OCI-LY1 (cell line): ENCODE measurements around the gene TESK2.

Experiments used
- H2AFZ ChIP-seq: fragments of 200-600 bp; sonication (generic), shearing (Covaris generic); 2 replicates; pipeline ENCODE4 v1.6.0; 2014; ENCODE audit warnings: antibody characterized with exemption, mild to moderate bottlenecking, low read length
- H3F3A ChIP-seq: fragments of 200-600 bp; sonication (generic), shearing (Covaris generic); 2 replicates; pipeline ENCODE4 v1.6.0; 2014; ENCODE audit warnings: mild to moderate bottlenecking, antibody characterized with exemption, low read length, moderate library complexity; ENCODE audit not compliant: insufficient read depth
- H3K27ac ChIP-seq: fragments of 200-600 bp; sonication (generic); 2 replicates; pipeline ENCODE4 v1.5.1; 2014; ENCODE audit warnings: low read length, mixed run types, mild to moderate bottlenecking, low read depth; ENCODE audit not compliant: poor library complexity, severe bottlenecking
- H3K27me3 ChIP-seq: fragments of 200-600 bp; sonication (generic); 2 replicates; pipeline ENCODE4 v1.6.0; 2014; ENCODE audit warnings: antibody characterized with exemption, mild to moderate bottlenecking, low read length, moderate library complexity; ENCODE audit not compliant: insufficient read depth
- H3K36me3 ChIP-seq: fragments of 200-600 bp; sonication (generic); 2 replicates; pipeline ENCODE4 v1.6.1; 2014; ENCODE audit warnings: mild to moderate bottlenecking, antibody characterized with exemption, low read length, moderate library complexity, mixed read lengths; ENCODE audit not compliant: insufficient read depth
- H3K4me1 ChIP-seq: fragments of 200-600 bp; sonication (generic); 2 replicates; pipeline ENCODE4 v1.5.1; 2014; ENCODE audit warnings: mild to moderate bottlenecking, low read length, moderate library complexity; ENCODE audit not compliant: insufficient read depth, severe bottlenecking
- H3K4me2 ChIP-seq: fragments of 200-600 bp; sonication (generic), shearing (Covaris generic); 2 replicates; pipeline ENCODE4 v1.6.1; 2014; ENCODE audit warnings: low read length
- H3K4me3 ChIP-seq: fragments of 200-600 bp; sonication (generic); 2 replicates; pipeline ENCODE4 v1.5.1; 2014; ENCODE audit warnings: low read length, low read depth, mild to moderate bottlenecking, mixed read lengths; ENCODE audit not compliant: poor library complexity, severe bottlenecking
- H3K79me2 ChIP-seq: fragments of 200-600 bp; shearing (Covaris generic); 2 replicates; pipeline ENCODE4 v1.6.1; 2016; ENCODE audit warnings: mixed run types, low read length, mixed read lengths; ENCODE audit not compliant: insufficient read depth
- H3K9ac ChIP-seq: fragments of 200-600 bp; sonication (generic), shearing (Covaris generic); 2 replicates; pipeline ENCODE4 v1.6.1; 2014; ENCODE audit warnings: mild to moderate bottlenecking, low read length, mixed read lengths
- H3K9me2 ChIP-seq: fragments of 200-600 bp; sonication (generic), shearing (Covaris generic); 2 replicates; pipeline ENCODE4 v1.6.1; 2014; ENCODE audit warnings: low read depth, mild to moderate bottlenecking, low read length, mixed read lengths
- H3K9me3 ChIP-seq: fragments of 200-600 bp; shearing (Covaris generic); 2 replicates; pipeline ENCODE4 v1.6.1; 2014; ENCODE audit warnings: low read length, mixed read lengths
- H4K20me1 ChIP-seq: fragments of 200-600 bp; sonication (generic), shearing (Covaris generic); 2 replicates; pipeline ENCODE4 v1.6.0; 2016; ENCODE audit warnings: mild to moderate bottlenecking, low read length; ENCODE audit not compliant: insufficient read depth
- EZH2 ChIP-seq: fragments of 200-600 bp; sonication (generic), shearing (Covaris generic); IDR thresholded peaks from 2 replicates; pipeline ENCODE4 v1.8.0; 2017; ENCODE audit warnings: borderline replicate concordance, mixed run types, mild to moderate bottlenecking, antibody characterized with exemption, low read length, moderate library complexity, mixed read lengths
- TF ChIP-seq, protein P1 (sequence below): fragments of 200-600 bp; sonication (generic), shearing (Covaris generic); IDR thresholded peaks from 2 replicates; pipeline ENCODE4 v1.5.1; 2017; ENCODE audit warnings: mild to moderate bottlenecking, antibody characterized with exemption, low read length, moderate library complexity, mixed read lengths

Gene TESK2

DNA sequence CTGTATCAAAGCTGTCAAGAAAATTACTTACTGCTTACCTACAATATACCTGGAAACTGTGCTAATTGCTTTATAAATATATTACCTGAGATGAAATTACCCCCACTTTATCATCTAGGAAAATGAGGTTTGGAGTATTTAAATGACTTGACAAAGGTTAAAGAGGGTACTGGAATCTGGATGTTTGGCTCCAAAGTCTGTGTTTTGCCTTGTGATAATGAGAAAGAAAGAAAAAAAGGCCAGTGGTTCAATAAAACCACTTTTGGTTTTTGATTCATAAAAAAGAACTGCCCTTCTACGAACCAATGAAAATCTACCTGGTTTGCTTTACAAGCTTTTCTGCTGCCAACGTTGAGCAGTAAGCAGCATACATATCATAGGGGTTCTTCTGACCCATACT, 89.4 kb downstream of the TESK2 start:
- Histone ChIP-seq H3K27me3 (no peaks in the 10 kb centered on the region), H4K20me1 (no peaks in the 10 kb centered on the region), H3K9me2 (no peaks in the 10 kb centered on the region), H2AFZ (no peak overlapping the region), H3K79me2 (no peaks in the 10 kb centered on the region), H3K36me3 (no peaks in the 10 kb centered on the region), H3K4me1 (no peaks in the 10 kb centered on the region), H3K27ac (no peak overlapping the region), H3F3A (no peaks in the 10 kb centered on the region), H3K4me2 (no peak overlapping the region), H3K9me3 (no peaks in the 10 kb centered on the region), H3K4me3 (no peak overlapping the region), H3K9ac (no peak overlapping the region)
- TF ChIP-seq EZH2 = no peak
- TF ChIP-seq, protein P1, sequence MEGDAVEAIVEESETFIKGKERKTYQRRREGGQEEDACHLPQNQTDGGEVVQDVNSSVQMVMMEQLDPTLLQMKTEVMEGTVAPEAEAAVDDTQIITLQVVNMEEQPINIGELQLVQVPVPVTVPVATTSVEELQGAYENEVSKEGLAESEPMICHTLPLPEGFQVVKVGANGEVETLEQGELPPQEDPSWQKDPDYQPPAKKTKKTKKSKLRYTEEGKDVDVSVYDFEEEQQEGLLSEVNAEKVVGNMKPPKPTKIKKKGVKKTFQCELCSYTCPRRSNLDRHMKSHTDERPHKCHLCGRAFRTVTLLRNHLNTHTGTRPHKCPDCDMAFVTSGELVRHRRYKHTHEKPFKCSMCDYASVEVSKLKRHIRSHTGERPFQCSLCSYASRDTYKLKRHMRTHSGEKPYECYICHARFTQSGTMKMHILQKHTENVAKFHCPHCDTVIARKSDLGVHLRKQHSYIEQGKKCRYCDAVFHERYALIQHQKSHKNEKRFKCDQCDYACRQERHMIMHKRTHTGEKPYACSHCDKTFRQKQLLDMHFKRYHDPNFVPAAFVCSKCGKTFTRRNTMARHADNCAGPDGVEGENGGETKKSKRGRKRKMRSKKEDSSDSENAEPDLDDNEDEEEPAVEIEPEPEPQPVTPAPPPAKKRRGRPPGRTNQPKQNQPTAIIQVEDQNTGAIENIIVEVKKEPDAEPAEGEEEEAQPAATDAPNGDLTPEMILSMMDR = no peak

DNA sequence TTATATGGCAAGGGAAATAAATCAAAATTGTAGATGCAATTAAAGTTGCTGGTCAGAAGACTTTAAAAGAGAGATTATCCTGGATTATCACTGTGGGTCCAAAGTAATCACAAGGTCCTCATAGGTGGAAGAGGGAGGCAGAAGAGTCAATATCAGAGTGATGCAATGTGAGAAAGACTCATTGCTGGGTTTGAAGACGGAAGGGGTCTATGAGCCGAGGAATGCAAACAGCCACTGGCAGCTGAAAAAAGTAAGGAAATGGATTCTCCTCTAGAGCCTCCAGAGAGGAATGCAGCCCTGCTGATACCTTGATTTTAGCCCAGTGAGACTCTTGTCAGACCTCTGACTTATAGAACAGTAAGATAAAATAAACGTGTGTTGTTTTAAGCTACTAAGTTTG, 90.9 kb downstream of the TESK2 start:
- H3K9me3 ChIP-seq = no peaks in the 10 kb centered on the region
- H3K4me1 ChIP-seq = no peaks in the 10 kb centered on the region
- no peaks in the 10 kb centered on the region for H3K36me3 ChIP-seq
- no peak overlapping the region for H3K9ac ChIP-seq
- no peaks in the 10 kb centered on the region for H3K79me2 ChIP-seq
- no peaks in the 10 kb centered on the region for H3K9me2 ChIP-seq
- TF ChIP-seq, protein P1 = no peak
- no peak for TF ChIP-seq EZH2
- H3K27ac ChIP-seq = no peak overlapping the region
- H3K27me3 ChIP-seq = no peaks in the 10 kb centered on the region
- H3K4me2 ChIP-seq = no peak overlapping the region
- no peak overlapping the region for H2AFZ ChIP-seq
- H3F3A ChIP-seq = no peaks in the 10 kb centered on the region
- no peaks in the 10 kb centered on the region for H4K20me1 ChIP-seq
- no peak overlapping the region for H3K4me3 ChIP-seq

DNA sequence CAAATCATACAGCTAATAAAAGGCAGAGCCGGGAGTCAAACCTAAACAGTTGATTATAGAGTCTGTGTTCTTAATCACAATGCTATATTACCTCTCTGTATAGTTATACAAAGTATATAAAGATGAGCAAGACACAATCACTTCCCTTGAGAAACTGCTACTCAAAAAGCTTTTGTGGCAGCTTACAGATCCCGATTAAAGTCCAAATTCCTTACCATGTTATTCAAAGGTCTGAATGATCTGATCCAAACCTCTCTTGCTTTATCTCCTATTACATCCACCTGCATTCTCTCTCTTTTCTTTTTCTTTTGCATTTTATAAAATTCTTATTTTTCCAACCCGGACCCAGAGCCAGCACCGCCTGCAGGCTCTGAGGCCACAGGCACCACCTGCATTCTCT, 93.7 kb downstream of the TESK2 start:
- no peak overlapping the region for H3K27ac ChIP-seq
- H3K4me3 ChIP-seq = no peak overlapping the region
- no peaks in the 10 kb centered on the region for H3K79me2 ChIP-seq
- H3K4me2 ChIP-seq = no peak overlapping the region
- H2AFZ ChIP-seq = no peak overlapping the region
- no peaks in the 10 kb centered on the region for H3K36me3 ChIP-seq
- H3K9me2 ChIP-seq = no peaks in the 10 kb centered on the region
- H3K27me3 ChIP-seq = no peaks in the 10 kb centered on the region
- H3F3A ChIP-seq = no peaks in the 10 kb centered on the region
- H4K20me1 ChIP-seq = no peaks in the 10 kb centered on the region
- H3K9ac ChIP-seq = no peak overlapping the region
- no peaks in the 10 kb centered on the region for H3K9me3 ChIP-seq
- TF ChIP-seq, protein P1 = no peak
- no peak for TF ChIP-seq EZH2
- peaks cover 19% of the 10 kb centered on the region for H3K4me1 ChIP-seq
